C4-2B (cell line): ENCODE measurements around the gene SCN2A.

Experiments used
- CTCF ChIP-seq: fragments of 450-650 bp; conservative IDR thresholded peaks from 2 replicates; pipeline ENCODE4 v1.5.1; 2017; ENCODE audit warnings: mild to moderate bottlenecking
- ZFX ChIP-seq: fragments of 450-650 bp; IDR thresholded peaks from 2 replicates; pipeline ENCODE4 v1.6.1; 2017

- TF ChIP-seq CTCF = no peak
- TF ChIP-seq ZFX = no peak
These were observed 66.3 kb downstream of the SCN2A start for GRCh38 chr2:165305391-165306096.
